HG02763 (cell line): ENCODE results near the gene TPPP3.

Source experiments
- ATAC-seq: cut with Tn5 transposase; IDR thresholded peaks from one replicate; pipeline ENCODE4 v1.9.1; 2021; ENCODE audit warnings: mild to moderate bottlenecking, moderate library complexity; ENCODE audit not compliant: unreplicated experiment

TPPP3 gene

DNA sequence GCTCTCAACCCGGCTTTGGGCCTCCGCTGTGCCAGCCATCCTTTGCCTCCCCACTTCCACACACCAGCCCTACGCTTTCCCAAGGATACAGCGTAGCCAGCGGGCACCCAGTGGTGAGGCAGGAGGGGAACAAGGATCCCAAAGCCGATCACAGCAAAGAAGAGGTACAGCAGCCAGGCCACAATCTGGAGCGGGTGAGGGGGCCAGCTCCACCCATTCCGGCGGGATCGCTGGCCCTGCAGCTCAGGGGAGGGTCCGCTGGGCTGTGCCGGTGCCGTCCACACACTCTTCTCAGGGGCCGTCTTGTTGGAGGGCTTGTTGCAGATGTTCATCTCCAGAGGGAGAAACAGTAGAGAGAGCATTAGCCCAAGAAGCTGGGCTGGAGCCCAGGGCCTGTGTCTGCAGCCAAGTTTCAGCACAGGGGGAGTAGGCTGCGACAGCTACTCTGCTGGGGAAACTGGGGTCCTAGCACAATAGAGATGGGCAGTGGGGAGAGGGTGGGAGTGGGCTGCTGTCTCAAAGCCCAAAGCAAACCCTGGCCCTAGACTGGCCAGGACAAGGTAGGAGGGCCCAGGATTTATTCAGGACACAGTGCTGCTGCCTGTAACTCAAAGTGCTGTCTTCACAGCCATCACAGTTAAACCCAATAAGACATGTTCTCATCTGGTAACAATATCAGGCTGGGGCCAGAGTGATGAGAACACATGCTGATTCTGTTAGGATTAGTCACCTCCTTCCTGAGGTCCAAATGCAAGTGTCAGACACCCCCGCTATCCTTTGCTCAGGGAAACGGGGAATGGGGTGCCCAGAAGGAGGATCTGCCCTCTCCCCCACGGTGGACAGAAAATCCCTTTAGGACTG, 13.0 kb upstream of the TPPP3 start:
- no peak for ATAC-seq

DNA sequence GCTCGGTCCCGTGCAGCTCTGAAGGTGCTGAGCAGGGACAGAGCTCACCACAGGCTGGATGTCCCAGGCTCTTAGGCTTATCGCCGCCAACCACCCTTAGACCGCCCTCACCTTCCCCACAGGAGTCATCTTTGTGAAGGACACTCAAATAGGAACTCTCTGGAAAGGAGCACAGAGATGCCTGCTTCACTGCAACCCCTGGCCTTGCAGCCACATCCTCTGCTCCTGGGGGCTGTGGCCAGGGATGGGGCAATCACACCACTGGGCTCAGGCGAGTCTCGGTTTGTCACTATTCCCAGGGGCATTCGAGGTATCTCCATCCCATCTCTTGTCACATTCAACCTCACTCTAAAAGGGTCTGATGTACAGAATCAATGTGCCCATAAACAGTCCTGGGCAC, 12.0 kb upstream of the TPPP3 start:
- no peak for ATAC-seq

DNA sequence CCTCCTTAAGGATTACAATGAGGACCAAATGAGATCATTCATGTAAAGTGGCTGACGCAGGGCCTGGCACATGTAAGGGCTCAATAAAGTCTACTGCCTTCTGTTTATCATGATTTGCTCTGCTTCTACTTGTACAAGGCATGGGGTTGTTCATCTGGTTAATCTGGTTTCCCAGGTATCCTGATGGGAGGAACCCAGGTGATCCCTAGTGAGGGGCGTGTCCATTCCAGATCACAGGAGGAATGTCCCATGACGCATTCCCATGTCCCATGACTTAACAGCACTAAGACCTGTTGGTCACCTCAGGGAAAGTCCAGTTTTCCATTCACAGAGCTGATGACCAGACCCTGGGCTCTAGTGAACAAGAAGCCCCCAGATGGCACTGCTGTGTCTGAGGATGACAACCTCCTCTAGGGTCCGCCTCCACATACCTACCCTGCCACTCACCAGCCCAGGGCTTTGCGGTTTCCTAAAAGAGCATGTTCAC, 11.5 kb upstream of the TPPP3 start:
- no peak for ATAC-seq

DNA sequence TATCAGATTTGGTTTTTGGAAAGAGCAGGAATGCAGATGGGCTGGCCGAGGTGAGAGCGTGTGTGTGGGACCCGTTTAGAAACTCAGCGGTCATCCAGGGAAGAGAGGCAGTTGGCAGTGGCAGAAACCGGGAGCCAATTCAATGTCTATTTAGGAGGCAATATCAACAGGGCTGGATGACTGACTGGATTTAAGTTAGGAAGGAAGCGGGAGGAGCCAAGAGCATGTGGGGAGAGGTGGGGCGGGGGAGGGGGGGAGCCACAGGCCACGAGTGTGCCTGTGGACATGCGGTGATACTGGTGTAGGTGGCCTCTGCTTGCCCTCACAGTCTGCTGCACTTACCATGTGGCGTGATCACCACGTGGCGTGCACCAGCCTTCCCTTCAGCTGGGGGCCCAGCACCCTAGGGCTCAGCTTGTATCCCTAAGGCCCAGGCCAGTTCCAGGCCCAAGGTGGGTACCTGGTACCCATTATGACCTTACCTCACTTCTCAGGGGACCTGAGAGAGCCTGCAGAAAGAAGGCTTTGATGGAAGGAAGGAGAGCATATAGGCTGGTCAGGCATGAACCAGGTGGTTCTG, 10.8 kb upstream of the TPPP3 start:
- no peak for ATAC-seq

DNA sequence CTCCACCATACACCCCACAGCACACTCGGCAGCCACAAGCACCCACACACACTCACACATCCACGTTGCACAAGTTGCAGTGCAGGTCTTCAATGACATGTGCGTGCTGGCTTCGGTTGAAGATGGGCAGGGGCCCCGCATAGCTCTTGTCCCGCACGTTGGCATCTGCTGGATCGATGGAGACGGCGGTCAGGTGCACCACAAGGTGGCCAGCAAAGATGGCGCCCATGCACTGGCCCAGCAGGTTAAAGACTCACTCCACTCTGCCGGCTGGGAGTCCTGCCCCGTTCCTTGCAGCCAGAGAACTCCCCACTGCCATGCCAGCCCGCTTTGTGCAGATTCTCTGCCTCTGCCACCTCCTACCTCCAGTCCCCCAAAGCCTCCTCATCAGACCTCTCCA, 7.6 kb upstream of the TPPP3 start:
- ATAC-seq: no peak

DNA sequence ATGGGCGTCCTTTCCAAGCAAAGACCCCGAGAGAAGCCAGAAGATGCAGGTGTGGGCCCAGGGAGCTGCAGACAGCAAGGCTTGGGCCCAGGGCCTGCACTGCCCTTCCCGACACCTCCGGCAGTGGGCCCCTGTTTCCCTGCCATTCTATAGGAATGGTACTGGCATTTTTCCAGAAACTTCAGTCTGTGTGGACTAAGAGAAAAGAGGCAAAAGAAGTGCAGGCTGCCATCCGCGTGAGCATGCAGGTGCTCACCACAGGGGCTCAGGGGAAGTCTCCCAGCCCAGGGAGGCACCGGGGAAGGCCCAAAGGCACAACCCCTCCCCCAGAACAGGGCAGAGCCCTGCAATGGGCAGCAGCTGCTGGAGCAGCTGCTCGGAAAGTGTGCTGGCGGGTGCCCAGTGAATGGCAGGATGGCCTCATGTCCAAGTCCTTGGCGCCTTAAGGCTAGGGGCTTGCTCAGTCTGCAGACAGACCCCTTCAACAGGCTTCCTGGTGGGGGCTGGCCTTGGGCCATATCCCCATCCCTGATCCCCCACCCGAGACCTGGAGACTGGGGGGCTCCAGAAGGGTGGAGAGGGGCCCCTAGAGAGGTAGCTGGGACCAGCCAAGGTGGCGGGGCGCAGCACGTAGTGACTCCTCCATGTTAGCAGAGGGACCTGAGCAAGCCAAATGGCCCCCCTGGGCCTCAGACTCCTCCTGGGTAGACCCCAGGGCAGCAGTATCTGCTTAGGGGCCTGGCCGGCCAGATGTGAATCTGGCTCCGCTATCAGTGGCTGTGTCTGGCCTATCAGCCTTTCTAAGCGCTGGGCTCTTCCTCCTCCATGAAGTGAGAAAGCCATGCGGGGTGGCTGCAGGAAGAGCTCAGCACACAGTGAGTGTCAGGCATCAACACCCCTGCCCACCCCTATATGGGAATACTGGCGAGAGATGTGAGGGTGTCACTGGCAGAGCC, 6.7 kb upstream of the TPPP3 start:
- no peak for ATAC-seq

DNA sequence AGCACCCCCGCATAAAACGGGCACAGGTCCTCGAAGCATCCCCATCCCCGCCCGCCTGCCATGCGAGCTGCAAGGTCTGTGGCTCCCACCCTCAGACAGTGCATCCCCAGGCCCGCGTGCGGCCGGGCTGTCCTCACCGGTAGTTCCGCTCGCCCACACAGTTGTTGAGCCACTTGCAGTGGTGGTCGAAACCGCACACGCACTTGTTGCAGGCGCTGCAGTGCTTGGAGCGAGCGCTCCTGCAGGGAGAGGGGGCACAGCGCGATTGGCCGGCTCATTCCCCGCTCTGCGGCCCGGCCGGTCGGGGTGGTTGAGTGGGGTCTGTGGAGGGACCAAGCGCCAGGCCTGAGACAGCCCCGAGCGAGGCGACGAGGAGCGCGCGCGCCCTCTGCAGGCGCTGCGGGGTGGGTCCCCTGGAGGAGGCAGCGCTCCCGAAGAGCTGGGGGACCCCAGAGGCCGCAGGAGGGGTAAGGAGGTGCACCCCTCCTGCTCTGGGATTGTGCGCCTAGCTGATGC, 6.0 kb upstream of the TPPP3 start:
- ATAC-seq: no peak

DNA sequence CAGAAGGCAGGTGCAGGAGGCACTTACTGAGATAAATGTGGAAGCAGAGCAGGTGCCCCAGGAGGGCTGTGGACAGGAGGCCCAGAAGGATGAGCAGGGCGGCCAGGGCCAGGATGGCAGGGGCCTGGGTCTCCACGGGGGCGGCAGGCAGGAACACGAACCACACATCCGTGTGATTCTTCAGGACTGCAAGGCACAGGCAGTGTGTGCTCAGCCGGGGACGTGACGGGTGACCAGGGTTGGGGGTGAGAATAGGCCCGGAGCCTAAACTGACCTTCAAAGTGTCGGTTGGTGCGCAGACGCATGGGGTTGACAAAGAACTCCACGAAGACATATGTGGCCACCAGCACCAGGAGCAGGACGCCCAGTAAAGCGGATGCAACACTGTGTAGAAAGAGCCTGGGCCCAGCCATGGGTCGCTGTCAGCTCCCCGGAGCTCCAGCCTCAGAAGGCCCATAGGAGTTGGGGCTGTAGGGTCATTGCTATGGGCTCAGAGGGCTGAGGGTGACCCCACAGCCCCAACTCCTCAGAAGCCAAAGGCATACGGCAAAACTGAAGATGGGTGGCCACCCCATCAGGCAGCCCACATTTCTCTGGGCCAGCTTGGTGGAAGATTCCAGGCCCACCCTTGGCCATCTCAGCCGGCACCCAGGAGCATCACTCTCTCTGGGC, 5.4 kb upstream of the TPPP3 start:
- ATAC-seq: no peak

DNA sequence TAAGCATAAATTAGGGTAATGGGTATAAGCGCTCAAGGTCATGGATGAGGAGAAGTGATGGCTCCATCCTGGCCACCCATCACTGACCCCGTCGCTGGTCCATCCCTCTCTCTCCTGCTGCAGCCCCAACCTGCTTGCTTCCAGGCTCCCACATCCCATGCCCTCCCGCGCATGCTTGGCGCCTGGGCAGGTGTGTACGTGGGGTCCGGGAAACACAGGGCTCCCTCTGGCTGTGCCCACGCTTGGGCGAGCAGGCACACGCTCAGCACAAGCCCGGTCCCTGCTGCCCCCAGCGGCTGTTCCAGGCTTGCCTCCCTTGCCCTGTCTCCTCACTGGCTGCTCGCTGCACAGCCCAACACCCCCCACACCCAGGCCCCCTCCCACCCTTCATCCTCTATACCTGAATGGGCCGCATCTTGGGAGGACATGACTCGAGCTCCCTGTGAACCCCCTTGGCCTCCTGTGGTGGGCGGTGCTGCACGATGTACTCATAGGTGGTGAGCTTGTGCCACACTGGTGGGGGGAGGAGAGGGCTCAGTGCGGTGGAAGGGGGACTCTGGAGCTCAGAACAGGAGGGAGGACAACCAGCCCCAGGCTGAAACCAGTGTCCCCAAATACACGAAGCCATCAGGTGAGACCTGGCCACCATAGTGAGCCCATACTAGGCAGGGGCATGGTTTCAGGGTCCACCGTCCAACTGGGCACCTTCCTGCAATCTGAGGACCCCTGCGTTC, 4.7 kb upstream of the TPPP3 start:
- ATAC-seq: no peak

DNA sequence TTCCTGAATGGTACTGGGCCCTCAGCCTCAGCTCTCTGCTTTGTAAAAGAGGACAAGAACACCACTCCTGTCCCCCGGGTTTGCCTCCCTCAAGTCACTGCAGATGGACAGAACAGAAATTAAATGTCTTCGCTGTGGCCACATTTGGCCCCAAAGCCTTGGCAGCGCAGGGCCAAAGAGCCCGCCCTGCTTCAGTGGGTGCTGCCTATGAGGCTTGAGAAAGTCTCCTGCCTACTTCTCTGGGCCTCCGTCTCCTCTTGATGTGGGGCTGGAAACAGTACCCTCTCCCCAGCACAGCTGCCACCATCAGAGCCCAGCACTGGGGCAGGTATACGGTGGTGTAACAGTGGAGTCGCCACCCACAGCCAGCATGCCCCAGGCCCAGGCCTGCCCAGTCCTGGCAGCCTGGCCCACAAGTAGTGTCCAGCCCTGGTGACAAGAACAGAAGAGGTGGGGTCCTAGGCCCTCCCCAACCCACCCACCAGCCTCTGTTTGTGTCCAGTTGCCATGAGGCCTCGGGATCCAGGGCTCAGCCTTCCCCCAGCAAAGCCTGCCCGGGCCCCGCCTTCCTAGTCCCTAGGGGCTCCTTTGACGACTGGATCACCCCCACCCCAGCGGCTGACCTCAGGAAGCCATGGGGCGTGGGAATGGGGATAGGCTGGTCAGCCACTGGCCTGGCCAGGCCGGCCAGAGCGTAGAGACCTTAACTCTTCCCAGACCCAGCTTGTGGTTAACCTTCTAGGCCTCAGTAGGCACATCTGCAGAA, 3.9 kb upstream of the TPPP3 start:
- no peak for ATAC-seq

DNA sequence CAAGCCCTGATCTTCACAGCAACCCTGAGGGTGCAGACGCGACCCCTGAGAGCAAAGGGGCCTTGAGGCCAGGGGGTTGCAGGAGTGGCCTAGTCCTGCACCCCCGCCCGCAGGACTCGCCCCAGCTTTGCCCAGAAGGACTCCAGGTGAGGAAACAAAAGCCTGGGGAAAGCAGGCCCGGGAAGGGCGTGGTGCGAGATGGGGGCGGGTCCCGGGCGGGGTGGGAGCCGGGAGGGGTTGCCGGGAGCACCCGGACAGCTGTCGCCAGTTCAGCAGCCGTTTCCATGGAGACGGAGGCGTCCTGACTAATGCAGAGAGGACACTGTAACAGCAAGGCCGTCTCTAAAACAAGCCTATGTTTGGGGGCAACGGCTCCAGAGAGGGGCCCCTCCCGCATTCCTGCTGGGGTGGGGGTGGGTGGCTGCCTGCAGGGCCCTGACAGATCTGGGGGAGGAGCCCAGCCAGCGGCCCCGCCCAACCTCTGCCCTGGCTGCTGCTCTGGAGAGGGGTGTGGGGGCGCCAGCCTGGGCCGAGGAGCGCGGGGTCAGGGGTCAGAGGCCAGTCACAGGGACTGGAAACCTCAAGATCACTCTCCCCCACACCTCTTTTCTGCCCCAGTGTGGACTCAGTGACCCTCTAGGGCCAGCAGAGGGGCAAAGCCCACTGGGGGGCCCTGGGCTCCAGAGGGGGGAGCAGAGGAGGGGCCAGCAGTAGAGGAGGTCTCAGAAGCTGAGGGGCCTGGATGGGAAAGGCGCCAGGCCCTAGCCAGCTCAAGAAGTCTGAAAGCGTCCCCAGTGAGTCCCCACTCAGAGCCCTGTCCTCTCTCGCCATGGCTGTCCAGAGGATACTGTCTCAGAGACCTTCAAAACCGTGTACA, 3.1 kb upstream of the TPPP3 start:
- no peak for ATAC-seq

DNA sequence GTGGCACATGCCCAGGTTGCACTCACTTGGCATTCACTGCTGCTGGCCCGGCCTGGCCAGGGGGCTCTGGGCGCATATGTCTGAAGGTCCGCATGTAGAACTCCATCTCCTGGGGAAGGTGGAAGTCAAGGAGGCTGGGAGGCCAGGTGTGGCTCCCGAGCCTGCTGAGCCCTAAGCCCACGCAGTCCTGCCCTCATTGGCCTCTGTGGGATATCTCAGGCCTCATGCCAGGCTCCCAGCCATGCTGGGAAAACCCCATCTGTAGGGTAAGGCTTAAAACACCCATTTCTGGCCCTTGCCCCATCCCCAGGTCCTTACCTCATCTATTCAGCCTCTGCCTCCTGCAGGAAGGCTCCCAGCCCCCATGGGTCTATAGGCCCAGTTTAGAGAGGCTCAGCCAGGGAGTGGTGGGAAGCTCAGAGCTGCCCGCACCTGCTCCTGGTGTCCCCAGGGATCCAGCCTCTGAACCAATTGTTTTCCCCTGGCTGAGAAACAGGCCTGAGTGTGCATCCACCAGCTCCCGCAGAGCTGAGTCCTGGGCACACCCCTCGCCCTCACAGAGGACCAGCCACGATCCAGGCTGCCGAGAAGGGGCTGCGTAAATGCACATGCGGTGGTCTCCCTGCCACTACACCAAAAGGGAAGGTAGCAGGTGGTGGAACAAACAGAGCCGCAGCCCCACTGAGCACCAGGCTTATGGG, 2.3 kb upstream of the TPPP3 start:
- ATAC-seq: no peak

DNA sequence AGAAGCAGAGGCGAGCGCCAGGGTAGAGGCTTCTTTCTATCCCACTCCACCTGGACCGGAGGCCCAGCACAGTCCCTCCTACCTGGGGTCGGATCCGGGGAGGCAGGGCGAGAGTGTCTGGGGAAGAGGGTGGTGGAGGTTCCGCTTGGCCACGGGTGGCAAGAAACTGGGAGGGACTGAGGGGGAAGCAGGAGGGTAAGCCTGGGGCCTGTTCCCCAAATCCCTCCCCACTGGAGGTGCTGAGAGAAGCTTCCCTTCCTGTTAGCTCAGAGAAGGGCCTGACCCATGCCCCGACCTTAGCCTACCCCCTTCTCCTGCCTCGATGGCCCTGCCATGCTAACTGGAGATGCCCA, 1.8 kb upstream of the TPPP3 start:
- no peak for ATAC-seq

DNA sequence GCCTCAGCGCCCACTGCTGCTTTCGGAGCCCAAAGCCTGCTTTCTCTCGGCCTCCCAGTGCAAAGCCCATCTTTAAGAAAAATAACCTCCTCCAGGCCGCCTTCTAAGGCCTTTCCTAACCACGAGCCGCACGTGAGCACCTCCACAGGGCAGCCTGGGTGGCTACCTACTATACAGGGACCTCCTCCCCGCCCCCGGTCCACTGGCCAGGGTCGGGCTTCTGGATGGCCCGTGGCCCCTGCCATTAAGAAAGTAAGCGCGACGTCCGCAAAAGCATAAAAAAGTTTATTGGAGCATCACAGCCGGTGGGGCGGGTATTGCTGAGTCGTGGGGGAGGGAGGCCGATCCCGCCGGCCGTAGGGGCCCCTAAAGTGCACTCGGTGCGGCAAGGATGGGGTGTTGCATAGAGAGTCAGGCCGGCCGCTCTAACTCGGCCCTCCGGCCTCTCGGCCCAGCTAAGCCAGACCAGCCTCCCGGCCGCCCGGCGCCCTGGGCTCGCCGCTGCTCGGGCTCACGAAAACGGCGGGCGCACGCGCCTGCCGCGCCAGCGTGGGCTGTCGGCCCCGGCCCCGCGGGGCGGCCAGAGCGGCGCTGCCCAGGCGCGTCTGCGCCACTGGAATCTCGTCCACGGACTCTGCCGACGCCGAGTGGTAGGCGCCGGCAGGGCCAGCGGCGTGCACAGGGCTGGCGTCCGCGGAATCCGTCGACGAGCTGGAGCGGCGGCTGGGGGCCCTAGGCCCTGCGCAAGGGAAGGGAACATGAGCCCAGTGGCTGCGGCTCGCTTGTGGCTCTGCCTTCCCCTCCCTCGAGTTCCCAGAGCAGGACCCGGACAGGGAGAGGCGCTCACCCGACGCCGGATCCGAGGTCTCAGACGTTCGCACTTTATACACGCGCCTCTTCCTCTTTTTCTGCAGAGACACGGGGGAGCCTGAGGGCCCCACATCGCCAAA, 1.1 kb upstream of the TPPP3 start:
- no peak for ATAC-seq

DNA sequence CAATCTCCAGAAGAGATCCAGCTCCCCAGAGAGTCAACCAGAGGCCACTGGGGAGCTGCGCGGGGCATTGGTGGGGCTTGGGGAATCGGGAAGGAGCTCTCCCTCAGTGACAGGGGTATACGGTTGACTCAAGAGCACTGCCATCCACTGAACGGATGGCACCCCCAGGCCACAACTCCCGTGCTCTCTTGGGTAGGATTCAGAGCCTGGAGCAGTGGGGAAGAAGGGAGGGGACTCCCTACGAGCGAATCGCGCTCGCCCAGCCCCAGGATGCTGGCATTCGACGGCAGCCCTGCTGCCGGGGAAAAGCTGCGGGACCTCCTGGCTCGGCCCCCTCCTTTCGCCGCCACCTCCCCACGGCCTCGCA, 473 bp upstream of the TPPP3 start:
- ATAC-seq: no peak

DNA sequence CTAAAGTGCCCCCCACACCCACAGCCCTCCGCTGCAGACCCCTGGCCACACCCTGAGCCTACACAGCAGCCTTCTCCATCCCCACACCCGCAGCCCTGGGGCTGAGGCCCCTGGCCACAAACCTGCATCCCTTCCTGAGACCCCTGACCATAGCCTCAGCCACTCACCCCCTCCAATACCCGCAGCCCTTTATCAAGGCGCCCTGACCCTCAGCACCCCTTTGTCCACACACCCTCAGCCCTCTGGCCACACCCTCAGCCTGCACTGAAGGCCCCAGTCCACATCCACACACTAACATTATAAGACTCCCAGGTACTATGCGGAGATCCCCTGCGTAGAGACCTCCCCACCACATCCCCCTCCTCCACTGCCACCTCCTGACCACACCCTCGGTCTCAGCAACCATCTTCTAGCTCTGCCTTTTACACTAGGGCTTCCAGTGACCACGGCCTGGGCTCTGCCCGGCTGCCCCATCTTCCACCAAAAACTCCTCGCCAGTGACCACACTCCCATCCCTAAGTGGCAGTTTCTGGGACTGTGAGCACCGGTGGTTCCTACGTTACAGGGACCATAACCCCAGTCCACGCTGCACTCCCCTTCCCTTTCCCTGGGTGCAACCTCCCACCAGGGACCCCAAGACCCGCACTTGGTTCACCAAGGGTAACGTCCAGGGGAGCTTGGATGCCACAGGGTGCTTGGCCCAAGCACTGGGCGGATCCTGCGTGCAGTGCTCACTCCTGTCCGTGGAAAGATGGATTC, 818 bp downstream of the TPPP3 start:
- no peak for ATAC-seq
